ENCODE results near the gene NF1.

Gene NF1

GRCh38 chr17:31294820-31295488, 200.2 kb downstream of the NF1 start:
- Histone ChIP-seq H3K36me3 (ENCODE audit: control insufficient read depth, insufficient read depth, low read length) (peaks cover 14% of the 10 kb centered on the region), H3K4me1 (ENCODE audit: control insufficient read depth, insufficient read depth, low read length, poor library complexity, severe bottlenecking) (no peaks in the 10 kb centered on the region), H3K27ac (ENCODE audit: low read depth, low read length, severe bottlenecking) (no peak overlapping the region), H3K4me3 (ENCODE audit: extremely low read depth, insufficient read depth, low read length, poor library complexity, severe bottlenecking) (no peak overlapping the region), H3K9me3 (ENCODE audit: control insufficient read depth, low read length) (no peaks in the 10 kb centered on the region)
- 87 to 100% methylated on average over 2 to 3 of the region's 3 CpGs for WGBS, 2 experiments (ENCODE audit: insufficient coverage in 2 of 2)

GRCh38 chr17:31295489-31295871, 200.7 kb downstream of the NF1 start:
- no peaks in the 10 kb centered on the region for H3K9me3 ChIP-seq (ENCODE audit: control insufficient read depth, low read length)
- H3K36me3 ChIP-seq (ENCODE audit: control insufficient read depth, insufficient read depth, low read length), result peaks cover 14% of the 10 kb centered on the region
- no peaks in the 10 kb centered on the region for H3K4me1 ChIP-seq (ENCODE audit: control insufficient read depth, insufficient read depth, low read length, poor library complexity, severe bottlenecking)
- 100% methylated on average over 1 of the region's 1 CpG for WGBS, 2 experiments (ENCODE audit: insufficient coverage in 2 of 2)
- no peak overlapping the region for H3K4me3 ChIP-seq (ENCODE audit: extremely low read depth, insufficient read depth, low read length, poor library complexity, severe bottlenecking)
- H3K27ac ChIP-seq (ENCODE audit: low read depth, low read length, severe bottlenecking), result no peak overlapping the region

GRCh38 chr17:31296142-31296541, 201.4 kb downstream of the NF1 start:
- Histone ChIP-seq H3K36me3 (ENCODE audit: control insufficient read depth, insufficient read depth, low read length) (peaks cover 14% of the 10 kb centered on the region), H3K27ac (ENCODE audit: low read depth, low read length, severe bottlenecking) (no peak overlapping the region), H3K4me3 (ENCODE audit: extremely low read depth, insufficient read depth, low read length, poor library complexity, severe bottlenecking) (no peak overlapping the region), H3K4me1 (ENCODE audit: control insufficient read depth, insufficient read depth, low read length, poor library complexity, severe bottlenecking) (no peaks in the 10 kb centered on the region), H3K9me3 (ENCODE audit: control insufficient read depth, low read length) (no peaks in the 10 kb centered on the region)
- no CpG with 5 or more reads among the region's 2 CpGs for WGBS, 2 experiments (ENCODE audit: insufficient coverage in 2 of 2)

- Histone ChIP-seq H3K9me3 (ENCODE audit: control insufficient read depth, low read length) (no peaks in the 10 kb centered on the region), H3K4me1 (ENCODE audit: control insufficient read depth, insufficient read depth, low read length, poor library complexity, severe bottlenecking) (no peaks in the 10 kb centered on the region), H3K4me3 (ENCODE audit: extremely low read depth, insufficient read depth, low read length, poor library complexity, severe bottlenecking) (no peak within 1 kb of the TSS), H3K27ac (ENCODE audit: low read depth, low read length, severe bottlenecking) (no peak within 1 kb of the TSS), H3K36me3 (ENCODE audit: control insufficient read depth, insufficient read depth, low read length) (peaks cover 8% of the 10 kb centered on the region)
- WGBS, 2 experiments (ENCODE audit: insufficient coverage in 2 of 2), result 74 to 95% methylated on average over 4 of the region's 7 CpGs
Measured at GRCh38 chr17:31297090-31297489, 202.3 kb downstream of the NF1 start, which contains the start of gene OMG. OMG (minus strand) TSS chr17:31297239; CDS start chr17:31296331, 908 bp downstream.

- H3K4me3 ChIP-seq (ENCODE audit: extremely low read depth, insufficient read depth, low read length, poor library complexity, severe bottlenecking), result no peak overlapping the region
- H3K27ac ChIP-seq (ENCODE audit: low read depth, low read length, severe bottlenecking), result no peak overlapping the region
- no peaks in the 10 kb centered on the region for H3K4me1 ChIP-seq (ENCODE audit: control insufficient read depth, insufficient read depth, low read length, poor library complexity, severe bottlenecking)
- H3K9me3 ChIP-seq (ENCODE audit: control insufficient read depth, low read length), result no peaks in the 10 kb centered on the region
- peaks cover 5% of the 10 kb centered on the region for H3K36me3 ChIP-seq (ENCODE audit: control insufficient read depth, insufficient read depth, low read length)
Measured at GRCh38 chr17:31299624-31300023, 204.8 kb downstream of the NF1 start.

- Histone ChIP-seq H3K4me1 (ENCODE audit: control insufficient read depth, insufficient read depth, low read length, poor library complexity, severe bottlenecking) (no peaks in the 10 kb centered on the region), H3K27ac (ENCODE audit: low read depth, low read length, severe bottlenecking) (no peak overlapping the region), H3K9me3 (ENCODE audit: control insufficient read depth, low read length) (no peaks in the 10 kb centered on the region), H3K36me3 (ENCODE audit: control insufficient read depth, insufficient read depth, low read length) (no peaks in the 10 kb centered on the region), H3K4me3 (ENCODE audit: extremely low read depth, insufficient read depth, low read length, poor library complexity, severe bottlenecking) (no peak overlapping the region)
- 100% methylated on average over 1 of the region's 1 CpG; no CpG with 5 or more reads in 1 of the 2 experiments for WGBS, 2 experiments (ENCODE audit: insufficient coverage in 2 of 2)
Measured at GRCh38 chr17:31307640-31308039, 212.9 kb downstream of the NF1 start.

GRCh38 chr17:31308372-31309334, 213.9 kb downstream of the NF1 start:
- Histone ChIP-seq H3K4me1 (ENCODE audit: control insufficient read depth, insufficient read depth, low read length, poor library complexity, severe bottlenecking) (no peaks in the 10 kb centered on the region), H3K27ac (ENCODE audit: low read depth, low read length, severe bottlenecking) (no peak overlapping the region), H3K9me3 (ENCODE audit: control insufficient read depth, low read length) (no peaks in the 10 kb centered on the region), H3K36me3 (ENCODE audit: control insufficient read depth, insufficient read depth, low read length) (no peaks in the 10 kb centered on the region), H3K4me3 (ENCODE audit: extremely low read depth, insufficient read depth, low read length, poor library complexity, severe bottlenecking) (no peak overlapping the region)
- WGBS, 2 experiments (ENCODE audit: insufficient coverage in 2 of 2), result 86 to 87% methylated on average over 4 of the region's 5 CpGs

- WGBS, 2 experiments (ENCODE audit: insufficient coverage in 2 of 2), result 100% methylated on average over 1 of the region's 2 CpGs
- Histone ChIP-seq H3K4me3 (ENCODE audit: extremely low read depth, insufficient read depth, low read length, poor library complexity, severe bottlenecking) (no peak overlapping the region), H3K36me3 (ENCODE audit: control insufficient read depth, insufficient read depth, low read length) (no peaks in the 10 kb centered on the region), H3K27ac (ENCODE audit: low read depth, low read length, severe bottlenecking) (no peak overlapping the region), H3K9me3 (ENCODE audit: control insufficient read depth, low read length) (no peaks in the 10 kb centered on the region), H3K4me1 (ENCODE audit: control insufficient read depth, insufficient read depth, low read length, poor library complexity, severe bottlenecking) (no peaks in the 10 kb centered on the region)
Measured at GRCh38 chr17:31309556-31309955, 214.8 kb downstream of the NF1 start.

GRCh38 chr17:31310260-31310659, 215.5 kb downstream of the NF1 start:
- H3K4me1 ChIP-seq (ENCODE audit: control insufficient read depth, insufficient read depth, low read length, poor library complexity, severe bottlenecking), result no peaks in the 10 kb centered on the region
- no peaks in the 10 kb centered on the region for H3K36me3 ChIP-seq (ENCODE audit: control insufficient read depth, insufficient read depth, low read length)
- H3K9me3 ChIP-seq (ENCODE audit: control insufficient read depth, low read length), result no peaks in the 10 kb centered on the region
- H3K4me3 ChIP-seq (ENCODE audit: extremely low read depth, insufficient read depth, low read length, poor library complexity, severe bottlenecking), result no peak overlapping the region
- no peak overlapping the region for H3K27ac ChIP-seq (ENCODE audit: low read depth, low read length, severe bottlenecking)
- WGBS, 2 experiments (ENCODE audit: insufficient coverage in 2 of 2), result 55 to 64% methylated on average over 1 to 2 of the region's 2 CpGs

- no peak overlapping the region for H3K27ac ChIP-seq (ENCODE audit: low read depth, low read length, severe bottlenecking)
- 100% methylated on average over 3 to 4 of the region's 7 CpGs for WGBS, 2 experiments (ENCODE audit: insufficient coverage in 2 of 2)
- no peak overlapping the region for H3K4me3 ChIP-seq (ENCODE audit: extremely low read depth, insufficient read depth, low read length, poor library complexity, severe bottlenecking)
- no peaks in the 10 kb centered on the region for H3K9me3 ChIP-seq (ENCODE audit: control insufficient read depth, low read length)
- H3K4me1 ChIP-seq (ENCODE audit: control insufficient read depth, insufficient read depth, low read length, poor library complexity, severe bottlenecking), result no peaks in the 10 kb centered on the region
- no peaks in the 10 kb centered on the region for H3K36me3 ChIP-seq (ENCODE audit: control insufficient read depth, insufficient read depth, low read length)
Measured at GRCh38 chr17:31310886-31311285, 216.1 kb downstream of the NF1 start.

GRCh38 chr17:31311526-31311925, 216.7 kb downstream of the NF1 start:
- 92 to 100% methylated on average over 2 of the region's 3 CpGs for WGBS, 2 experiments (ENCODE audit: insufficient coverage in 2 of 2)
- Histone ChIP-seq H3K4me1 (ENCODE audit: control insufficient read depth, insufficient read depth, low read length, poor library complexity, severe bottlenecking) (no peaks in the 10 kb centered on the region), H3K4me3 (ENCODE audit: extremely low read depth, insufficient read depth, low read length, poor library complexity, severe bottlenecking) (no peak overlapping the region), H3K9me3 (ENCODE audit: control insufficient read depth, low read length) (no peaks in the 10 kb centered on the region), H3K36me3 (ENCODE audit: control insufficient read depth, insufficient read depth, low read length) (no peaks in the 10 kb centered on the region), H3K27ac (ENCODE audit: low read depth, low read length, severe bottlenecking) (no peak overlapping the region)

All from mesodermal cell (in vitro differentiated cells).